ENCODE results near the gene ITGB7.

The ITGB7 gene

DNA sequence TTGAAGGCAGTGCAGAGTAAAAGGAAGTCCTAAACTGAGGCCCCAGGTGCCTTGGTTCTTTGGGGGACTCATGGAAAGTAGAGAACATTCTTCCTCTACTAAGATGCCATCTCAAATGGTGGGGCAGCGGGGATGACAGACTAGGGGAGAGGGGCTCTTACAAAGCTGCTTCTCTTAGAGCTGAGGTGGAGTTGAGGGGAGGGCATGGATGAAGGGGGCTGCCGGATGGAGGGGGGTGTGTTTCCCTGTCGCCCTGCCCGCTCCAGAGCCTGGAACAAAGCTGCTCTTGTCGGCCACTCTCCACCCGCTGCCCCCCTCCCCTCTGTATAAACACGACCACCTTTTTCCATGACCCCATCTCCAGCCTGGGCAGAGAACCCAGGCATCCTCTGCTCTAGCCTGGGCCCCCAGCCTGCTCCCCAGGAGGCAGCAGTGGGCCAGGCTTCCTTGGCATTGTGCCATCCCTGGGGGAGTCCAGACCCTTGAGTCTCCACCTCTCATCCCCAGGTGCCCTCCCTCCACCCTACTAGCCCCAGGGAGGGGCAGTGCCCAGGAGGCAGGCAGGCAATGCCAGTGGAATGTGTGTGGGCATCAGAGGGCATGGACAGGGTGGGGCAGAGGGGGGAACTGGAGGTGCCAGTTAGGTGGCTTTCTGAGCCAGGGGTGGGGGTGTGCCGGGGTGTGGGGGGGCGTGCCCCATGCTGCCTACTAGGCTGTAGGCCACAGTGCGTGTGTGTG, 23.2 kb upstream of the ITGB7 start:
- no peak for DNase-seq

DNA sequence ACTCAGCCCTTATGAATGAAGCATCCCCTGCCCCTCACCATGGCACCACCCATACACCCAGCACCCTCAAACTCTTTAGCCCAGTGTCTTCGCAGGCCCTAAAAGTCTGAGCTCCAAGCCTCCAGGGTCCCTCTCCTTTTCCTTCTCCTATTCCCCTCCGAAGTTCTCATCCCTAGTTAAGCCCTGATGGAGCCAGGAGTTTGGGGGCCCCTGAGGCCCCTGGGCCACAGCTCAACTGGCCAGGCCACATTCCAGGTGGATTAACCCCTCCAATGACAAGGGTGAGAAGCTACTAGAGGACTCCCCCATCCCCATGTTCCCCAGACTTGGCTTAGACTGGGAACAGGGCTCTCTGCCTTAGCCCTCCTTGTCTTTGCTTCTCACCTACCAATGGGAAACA, 22.4 kb upstream of the ITGB7 start:
- no peak for DNase-seq

DNA sequence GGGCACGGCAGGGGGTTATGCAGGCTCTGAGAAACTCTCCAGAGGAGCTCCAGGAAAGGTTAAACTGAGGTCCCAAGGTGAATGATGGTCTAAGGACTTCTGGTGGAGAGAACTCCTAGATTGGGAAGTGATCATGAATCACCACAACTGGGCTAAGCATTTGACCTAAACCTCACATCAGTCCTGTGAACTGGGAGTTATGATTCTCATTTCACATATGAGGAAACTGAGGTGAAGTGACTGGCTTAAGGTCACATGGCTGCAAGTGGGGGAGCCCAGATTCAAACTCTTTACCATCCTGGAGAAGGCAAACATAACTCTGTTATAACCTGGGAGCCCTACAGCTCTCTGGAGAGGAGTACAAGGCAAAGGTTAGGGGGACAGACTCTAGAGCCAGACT, 20.8 kb upstream of the ITGB7 start:
- no peak for DNase-seq

DNA sequence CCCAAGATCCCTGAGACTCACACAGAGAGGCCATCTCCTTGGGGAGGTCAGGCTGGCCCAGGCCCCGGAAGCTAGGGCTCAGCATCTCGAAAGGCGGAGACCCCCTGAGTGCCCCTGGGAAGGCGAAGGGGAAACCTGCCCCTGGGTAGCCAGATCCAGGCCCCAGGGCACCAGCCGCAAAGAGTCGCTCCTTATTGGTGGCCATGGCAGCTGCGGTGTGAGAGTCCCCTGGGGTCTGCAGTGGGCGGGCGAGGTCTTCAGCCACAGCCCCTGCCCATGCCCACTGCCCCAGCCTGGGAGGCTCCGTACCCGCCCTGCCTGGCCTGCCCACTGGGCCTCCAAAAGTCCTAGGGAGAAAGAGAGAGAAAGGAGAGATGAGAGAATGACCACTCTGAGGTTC, 20.3 kb upstream of the ITGB7 start:
- no peak for DNase-seq

DNA sequence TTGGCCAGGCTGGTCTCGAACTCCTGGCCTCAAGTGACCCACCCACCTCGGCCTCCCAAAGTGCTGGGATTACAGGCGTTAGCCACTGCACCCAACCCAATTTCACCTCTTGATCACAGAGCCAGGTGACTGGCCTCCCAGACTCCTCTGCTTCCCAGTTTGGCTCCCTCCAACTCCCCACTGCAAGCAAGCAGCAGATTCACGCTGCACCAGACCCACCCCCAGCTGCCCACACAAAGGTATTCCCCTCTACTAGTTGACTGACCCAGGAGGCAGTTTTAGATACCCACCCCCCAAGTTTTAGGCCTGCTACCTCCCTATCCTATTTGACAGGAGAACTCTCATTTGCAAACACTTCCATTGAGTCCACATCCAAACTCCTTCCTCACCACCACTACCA, 19.8 kb upstream of the ITGB7 start:
- DNase-seq: no peak

DNA sequence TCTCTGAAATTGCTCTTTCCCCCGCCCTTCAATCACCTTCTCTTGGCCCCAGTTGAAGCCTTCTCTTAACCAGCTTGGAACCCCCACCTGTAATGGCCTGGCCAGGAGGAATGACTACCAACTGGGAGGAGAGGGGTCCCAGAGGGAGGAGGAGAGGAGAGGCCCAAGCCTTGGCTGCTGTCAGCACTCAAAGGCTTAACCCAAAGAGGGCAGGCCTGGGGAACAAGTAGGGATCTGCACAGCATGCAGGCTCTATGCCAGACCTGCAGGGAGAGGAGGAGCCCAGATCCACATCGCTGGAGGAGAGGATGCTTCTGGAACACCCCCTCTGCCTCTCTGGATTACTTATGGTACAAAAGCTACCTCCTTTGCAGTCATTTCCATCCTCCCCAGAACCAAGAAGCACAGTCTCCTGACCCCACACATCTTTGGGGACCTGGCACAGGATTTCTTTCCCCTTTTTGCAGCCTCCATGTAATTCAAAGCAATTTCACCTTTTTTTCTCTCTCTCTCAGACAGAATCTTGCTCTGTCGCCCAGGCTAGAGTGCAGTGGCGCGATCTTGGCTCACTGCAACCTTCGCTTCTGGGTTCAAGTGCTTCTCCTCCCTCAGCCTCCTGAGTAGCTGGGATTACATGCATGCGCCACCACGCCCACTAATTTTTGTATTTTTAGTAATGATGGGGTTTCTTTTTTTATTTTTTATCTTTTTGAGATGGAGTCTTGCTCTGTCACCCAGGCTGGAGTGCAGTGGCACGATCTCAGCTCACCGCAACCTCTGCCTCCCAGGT, 18.8 kb upstream of the ITGB7 start:
- no peak for DNase-seq

DNA sequence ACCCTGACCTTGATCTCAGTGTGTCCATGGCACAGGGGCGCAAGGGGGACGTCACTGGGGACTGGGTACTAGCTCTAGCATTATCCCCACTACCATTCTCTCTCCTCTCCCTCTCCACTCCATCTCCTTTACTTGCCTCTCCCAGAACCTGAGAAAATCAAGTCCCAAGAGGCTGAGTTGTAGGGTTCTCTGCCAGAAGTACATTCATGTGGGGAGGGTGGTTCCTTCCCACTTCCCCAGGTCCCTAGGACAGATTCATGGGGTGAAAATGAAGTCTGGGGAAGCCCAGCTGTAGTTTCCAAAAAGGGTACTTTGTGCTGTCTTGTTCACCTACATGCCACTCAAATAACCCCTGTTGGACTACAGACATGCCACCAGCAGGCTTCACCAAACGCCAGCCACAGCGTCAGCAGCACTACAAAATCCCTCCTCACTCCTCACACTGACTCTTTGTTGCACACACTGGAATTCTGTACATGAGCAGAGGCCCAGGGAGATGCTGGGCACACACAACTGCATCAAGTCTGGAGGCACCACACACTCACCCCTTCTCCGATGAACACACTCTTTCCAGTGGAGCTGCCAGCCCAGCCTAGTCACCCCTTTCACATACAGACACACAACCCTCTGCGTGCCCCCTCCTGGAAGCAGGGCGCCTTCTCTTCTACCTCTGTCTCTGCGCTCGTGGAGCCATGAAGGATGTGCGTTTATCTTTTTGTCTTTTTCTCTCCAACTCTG, 18.0 kb upstream of the ITGB7 start:
- no peak for DNase-seq

DNA sequence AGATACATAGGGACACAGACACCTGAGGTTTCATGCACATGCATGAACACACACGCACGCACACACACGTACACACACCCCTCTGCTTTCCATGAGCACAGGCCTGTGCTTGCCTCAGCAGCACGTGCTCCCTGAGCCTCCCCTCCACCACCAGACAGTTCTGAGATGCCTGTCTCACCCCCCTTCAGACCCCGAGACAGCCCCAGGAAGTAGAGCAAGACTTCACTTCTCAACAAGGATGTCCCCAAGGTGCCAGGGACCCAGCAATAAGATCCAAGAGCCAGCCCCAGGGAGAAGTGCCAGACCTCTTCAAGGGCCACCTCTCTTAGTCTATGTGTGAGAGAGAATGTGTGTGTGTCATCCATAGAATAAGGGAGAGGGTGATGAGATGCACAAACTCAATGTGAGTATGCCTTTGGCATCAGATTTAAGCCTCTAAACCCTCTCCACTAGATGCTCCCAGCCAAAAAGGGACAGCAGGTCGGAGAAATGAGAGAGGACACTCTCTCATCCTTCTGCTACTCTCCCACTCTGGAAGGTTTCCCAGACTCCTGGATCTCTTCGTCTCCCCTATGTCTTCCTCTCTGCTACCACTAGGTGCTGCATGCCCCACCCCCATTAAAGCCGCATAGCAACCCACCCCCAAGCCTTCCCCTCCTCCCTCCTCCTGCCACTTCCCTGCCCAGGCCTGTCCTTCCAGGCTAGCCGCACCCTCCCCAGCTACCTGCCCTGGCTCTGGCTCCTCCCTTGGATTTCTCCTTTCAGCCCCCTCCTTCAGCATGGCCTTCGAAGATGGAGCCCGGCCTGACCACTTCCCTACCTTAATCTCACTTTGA, 17.2 kb upstream of the ITGB7 start:
- peak in 1 of 2 experiments; percentile 8 for DNase-seq

DNA sequence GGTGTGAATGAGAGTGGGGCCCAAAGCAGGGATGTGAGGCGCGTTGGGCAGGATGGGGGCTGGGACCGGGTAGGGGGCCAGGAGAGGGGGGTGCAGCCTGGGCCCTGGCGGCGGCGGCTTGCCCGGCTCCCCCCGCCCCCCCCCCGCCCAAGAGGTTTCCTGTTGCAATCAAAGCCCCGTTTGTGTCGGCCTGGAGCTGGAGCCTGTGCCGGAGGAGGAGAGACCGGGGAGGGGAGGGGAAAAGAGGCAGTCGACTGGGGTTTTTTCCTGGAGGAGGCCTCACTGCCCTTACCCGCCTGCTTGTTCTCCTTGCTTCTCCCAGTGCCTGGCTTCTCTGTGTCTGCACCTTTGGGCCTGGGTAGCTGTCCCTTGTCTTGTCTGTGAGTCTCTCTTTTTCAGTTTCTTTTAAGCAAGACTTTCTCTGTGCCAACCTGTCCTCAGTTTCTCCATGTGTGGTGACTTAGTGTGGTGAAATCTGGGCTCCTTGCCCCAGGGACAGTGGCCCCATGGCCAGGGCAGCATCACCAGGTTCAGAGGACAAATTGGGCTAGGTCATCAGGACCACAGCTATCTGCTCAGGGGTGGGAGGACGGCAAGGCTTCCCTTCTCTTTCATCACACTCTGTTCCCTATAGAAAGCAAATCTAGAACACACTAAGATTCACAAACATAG, 16.5 kb upstream of the ITGB7 start:
- no peak for DNase-seq

DNA sequence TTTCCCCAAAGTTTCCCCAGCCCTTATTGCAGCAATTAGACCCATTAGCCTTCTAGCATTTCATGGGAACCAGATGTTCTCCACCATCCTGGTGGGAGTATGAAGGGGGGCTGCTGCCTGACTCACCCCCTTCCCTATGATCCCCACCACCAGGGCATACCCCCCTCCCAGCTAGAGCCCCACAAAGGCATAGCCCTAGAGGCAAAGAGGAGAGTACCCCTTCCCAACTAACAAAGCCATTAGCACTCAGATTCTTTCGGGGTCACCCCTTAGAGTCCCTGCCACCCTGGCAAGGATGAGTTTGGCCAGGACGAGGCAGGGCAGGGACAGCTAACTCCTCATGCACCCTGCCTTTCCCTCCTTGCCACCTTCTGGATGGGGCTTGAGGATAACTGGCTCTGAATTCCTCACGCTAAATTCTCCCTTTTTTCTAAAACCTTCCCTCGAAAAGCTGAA, 15.8 kb upstream of the ITGB7 start:
- DNase-seq: no peak

DNA sequence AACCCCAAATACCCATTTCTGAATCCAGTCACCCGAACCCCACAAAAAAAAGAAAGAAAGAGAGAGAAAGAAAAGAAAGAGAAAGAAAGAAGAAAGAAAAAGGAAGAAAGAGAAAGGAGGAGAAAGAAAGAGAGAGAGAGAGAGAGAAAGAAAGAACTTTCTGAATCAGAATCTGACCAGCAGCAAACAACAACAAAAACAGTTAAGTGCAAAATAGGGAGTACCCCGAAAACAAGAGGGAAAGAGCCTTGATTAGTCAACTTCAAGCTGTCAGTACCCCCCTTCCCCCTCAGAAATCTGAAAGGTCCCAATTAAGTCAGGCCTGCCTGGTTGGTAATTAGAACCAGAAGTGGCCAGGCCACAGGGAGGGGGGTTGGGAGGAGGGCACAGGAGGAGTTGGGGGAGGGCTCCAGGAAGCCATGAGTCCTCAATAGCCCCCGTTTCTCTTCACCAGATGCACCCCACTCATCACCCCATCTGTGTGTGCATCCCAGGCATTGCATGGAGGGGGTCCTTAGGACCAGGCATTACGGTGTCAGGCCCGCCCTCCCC, 15.2 kb upstream of the ITGB7 start:
- no peak for DNase-seq

DNA sequence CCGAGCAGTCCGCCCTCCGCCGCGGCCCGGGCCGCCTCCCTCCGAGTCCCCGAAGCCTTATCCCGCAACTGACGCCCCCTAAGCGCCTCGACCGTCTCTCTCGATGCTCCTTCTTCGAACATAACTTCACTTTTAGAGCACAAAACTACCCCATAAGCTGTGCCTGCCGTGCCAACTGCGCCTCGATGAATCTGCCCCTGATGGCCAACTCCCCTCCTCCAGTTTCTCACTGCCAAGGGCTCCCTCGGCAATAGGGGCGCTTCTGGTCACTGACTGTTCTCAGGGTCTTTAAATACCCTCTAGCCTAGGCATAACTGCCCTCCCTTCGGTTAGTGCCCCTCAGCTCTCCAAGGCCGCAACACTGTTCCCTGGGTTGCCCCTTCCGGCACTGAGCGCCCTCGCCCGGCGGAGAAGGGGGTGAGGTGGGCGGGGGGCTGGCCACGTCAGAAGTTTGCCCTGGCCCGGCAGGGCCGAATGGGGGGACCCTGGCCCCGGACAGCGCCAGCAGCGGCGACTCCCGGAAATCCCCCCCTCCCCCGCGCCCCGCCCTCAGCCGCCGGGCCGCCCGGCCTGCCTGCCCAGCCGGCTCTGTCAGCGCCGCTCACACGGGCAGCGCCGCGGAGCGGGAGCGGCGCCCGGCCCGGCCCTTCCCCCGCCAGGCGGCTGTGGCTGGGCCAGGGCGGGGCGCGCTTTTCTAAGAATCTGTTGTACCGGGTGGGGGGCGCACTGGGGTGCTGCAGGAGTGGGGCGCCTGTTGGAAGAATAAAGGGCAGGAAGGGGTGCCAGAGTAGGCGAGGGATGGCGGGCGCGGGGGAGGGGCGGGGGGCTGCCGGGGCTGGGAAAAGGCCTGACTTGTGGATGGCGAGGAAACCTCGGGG, 14.4 kb upstream of the ITGB7 start:
- no peak for DNase-seq

DNA sequence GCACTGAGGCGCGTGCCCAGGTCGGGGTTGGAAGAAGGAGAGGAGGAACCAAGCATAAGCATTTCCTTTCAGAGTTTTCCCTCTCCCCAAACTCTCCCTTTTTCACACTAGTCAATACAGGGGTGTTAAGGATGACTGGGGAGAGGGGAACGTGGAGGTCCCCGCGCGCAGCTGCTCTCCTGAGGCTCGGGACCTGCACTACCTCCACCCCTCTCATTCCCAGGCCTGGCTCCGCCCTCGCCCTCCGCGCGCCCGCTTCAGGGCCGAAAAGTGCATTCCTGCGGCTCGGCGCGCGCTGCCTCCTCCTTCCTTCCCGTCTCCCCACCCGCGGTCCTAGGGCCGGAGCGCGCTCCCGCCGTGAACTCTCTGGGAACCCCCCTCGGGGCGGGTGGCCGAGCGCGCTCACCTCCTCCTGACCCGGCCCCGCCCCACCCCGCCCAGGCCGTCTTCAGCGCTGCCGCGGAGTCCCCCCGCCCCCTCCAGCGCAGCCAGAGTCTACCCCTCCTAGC, 13.7 kb upstream of the ITGB7 start:
- DNase-seq: peak in 1 of 2 experiments; percentile 57

DNA sequence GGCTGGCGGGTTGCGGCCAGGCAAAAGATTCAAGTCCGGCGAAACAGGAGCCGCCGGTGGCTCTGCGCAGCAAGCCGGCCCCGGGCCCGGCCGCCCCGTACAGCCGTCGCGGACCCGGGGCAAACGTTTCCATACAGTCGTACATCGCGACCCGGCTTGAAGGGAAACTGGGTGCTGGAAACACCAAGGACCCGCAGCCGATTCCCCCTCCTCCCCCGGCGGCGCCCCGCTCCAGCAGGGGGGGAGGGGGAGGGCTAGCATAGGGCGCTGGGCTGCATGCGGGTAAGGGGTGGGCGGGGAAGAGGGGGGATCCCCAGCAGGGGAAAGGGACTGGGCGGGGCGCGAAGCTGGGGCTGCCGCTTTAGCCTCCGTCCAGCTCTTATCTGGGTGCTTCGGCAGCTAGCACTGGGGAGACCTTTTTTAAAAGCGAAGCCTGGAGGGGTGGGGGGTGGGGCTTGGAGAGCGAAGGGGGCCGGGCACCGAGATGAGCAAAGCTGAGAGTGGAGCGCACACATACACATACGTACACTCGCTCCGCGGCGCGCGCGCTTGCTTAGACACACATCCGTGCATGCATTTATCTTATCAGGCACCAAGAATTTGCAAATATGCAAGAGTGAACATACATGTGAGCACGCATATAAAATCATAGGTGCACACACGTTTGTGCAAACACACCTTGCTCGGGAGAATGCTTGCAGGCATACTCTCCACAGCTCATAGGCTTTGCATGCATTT, 13.1 kb upstream of the ITGB7 start:
- DNase-seq: peak in 1 of 2 experiments; percentile 81

DNA sequence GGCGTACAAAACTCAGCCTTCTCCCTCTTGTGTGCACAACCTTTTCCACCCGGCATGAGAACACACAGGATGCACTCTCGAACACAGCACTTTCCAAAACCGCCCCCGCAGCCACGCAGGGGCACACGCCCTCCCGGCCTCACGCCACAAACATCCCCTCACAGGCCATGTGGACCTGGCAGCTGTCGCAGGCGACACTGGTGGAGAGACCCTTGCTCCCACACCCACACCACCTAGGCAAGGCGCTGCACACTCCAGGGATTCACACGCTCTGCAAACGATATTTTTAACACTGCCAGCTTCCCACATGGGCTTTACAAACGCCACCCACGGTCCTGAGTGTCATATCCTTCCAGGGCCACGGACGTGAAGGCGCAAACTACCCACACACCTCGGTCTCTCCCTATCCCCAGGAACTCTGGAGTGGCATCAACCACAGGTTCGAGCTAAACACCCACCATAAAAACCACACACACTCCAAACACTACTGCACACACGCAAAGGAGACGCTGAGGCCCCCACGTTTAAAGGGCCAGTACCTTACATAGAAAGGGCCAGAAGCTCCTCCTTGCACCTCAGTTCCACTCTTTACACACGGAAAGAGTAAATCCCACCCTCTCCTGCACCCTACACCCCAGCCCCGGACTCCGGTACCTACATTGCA, 12.4 kb upstream of the ITGB7 start:
- DNase-seq: no peak

DNA sequence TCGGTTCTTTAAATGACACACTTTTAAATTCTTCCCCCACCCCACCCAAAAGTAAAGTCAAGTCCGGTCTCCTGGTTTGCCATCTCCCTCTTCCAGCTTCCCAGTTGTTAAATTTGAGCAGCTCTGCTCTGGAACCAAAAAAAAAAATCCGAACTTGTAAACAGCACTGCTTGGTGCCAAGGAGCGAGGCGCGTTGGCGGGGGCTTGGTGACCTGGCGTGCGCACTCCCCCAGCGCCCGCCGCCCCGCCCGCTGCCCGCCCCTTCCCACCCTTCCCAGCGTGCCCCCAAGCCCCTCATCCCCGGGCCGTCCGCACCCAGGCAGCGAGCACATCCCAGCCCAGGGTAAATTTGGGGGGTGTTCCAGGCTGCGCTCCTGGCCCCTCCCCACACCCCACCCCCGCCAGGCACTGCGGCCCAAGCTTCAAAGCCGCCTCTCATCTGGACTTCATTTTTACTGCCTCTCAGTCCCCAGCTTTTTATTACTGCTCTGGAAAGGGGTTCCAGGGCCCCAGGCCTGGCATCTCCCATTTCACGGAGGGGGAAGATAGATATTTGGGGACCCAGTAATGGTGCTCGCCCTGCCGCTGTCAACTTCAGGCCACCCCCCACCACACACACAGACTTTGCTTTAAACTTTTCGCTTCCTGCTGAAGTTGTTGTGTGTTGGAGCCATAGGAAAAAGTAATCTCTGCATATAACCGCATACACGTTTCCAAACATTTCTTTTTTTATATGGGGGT, 11.7 kb upstream of the ITGB7 start:
- no peak for DNase-seq

DNA sequence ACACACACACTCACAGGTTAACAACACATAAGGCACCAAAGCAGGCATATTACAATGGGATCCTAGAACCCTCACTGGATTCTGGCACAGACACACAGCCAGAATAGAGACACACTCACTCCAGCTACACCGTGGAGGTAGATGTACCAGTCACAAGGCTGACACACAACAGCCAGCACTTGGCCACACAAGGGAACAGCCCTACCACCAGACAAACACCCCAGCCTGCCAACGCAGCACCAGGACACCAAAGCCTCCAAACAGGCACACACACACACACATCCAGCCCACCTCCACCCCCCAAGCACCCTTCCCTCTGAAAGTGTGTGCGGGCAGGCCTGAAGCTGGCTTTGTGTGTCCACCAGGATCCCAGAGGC, 10.9 kb upstream of the ITGB7 start:
- DNase-seq: no peak
